Measurements from ENCODE around the gene HLA-E. TPM values are rescaled to one million over a fixed set of nuclear protein-coding genes. Genes with fewer than 3 reads are reported as not detected.
A peak's percentile ranks its signal among the peaks of the same experiment; 100 is the strongest.
"Not testable (repeated sequence)": the region's sequence is repeated elsewhere in the genome, so short reads cannot be mapped to it uniquely, and the experiment has no call there.

HLA-E gene
- total and polyA plus RNA-seq, 8 donors: 184 to 636 (median 198) TPM

DNA sequence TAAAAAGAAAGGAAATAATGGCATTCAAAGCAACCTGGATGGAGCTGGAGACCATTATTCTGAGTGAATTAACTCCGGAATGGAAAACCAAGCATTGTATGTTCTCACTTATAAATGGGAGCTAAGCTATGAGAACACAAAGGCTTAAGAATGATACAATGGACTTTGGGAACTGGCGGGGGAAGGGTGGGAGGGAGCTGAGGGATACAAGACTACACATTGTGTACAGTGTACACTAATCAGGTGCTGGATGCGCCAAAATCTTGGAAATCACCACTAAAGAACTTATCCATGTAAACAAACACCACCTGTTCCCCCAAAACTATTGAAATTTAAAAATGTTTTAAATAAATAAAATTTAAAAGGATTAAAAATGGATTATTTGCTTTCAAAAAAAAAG lies 4.1 kb upstream of the HLA-E start:
- Histone ChIP-seq H3K4me1 (peaks cover 2 to 33% of the 10 kb centered on the region in 2 donors), H3K27ac (no peak overlapping the region), H3K9me3 (no peaks in the 10 kb centered on the region), H3K36me3 (peaks cover 0 to 2% of the 10 kb centered on the region in 2 donors), H3K27me3 (peaks cover 18 to 30% of the 10 kb centered on the region in 2 donors), H3K4me3 (no peak overlapping the region)
- intact Hi-C loops (cut with DNase I): loop anchor here in 1 of 2 donors (5.0 kb wide), 1 partner anchor 62 kb away; no protein-coding TSS in a partner anchor
- no peak for ATAC-seq
- TF ChIP-seq, protein P1, sequence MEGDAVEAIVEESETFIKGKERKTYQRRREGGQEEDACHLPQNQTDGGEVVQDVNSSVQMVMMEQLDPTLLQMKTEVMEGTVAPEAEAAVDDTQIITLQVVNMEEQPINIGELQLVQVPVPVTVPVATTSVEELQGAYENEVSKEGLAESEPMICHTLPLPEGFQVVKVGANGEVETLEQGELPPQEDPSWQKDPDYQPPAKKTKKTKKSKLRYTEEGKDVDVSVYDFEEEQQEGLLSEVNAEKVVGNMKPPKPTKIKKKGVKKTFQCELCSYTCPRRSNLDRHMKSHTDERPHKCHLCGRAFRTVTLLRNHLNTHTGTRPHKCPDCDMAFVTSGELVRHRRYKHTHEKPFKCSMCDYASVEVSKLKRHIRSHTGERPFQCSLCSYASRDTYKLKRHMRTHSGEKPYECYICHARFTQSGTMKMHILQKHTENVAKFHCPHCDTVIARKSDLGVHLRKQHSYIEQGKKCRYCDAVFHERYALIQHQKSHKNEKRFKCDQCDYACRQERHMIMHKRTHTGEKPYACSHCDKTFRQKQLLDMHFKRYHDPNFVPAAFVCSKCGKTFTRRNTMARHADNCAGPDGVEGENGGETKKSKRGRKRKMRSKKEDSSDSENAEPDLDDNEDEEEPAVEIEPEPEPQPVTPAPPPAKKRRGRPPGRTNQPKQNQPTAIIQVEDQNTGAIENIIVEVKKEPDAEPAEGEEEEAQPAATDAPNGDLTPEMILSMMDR (IDR thresholded peaks at IDR 0.05): no peak
- no peak for DNase-seq

DNA sequence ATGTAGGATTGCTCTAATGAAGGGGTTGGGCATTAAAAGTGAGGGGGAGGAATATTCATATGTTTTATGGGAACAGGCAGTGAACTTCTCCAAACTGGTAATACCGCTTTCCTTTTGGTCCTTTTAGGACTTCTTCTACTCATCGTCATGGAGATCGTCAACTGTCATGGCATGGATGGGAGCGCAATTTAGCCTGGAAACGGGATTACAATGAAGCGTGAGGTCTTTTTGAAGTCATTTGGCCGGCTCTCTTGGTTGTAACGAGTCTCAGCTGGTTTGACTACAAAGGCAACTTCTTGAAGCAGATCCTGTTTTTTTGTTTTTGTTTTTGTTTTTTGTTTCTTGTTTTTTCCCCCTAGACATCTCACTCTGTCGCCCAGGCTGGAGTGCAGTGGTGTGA lies 1.4 kb upstream of the HLA-E start:
- peak in 1 of 4 donors; percentile 52 for DNase-seq
- intact Hi-C loops (cut with DNase I): loop anchor here in 1 of 2 donors (5.0 kb wide), 1 partner anchor 59 kb away; no protein-coding TSS in a partner anchor
- Histone ChIP-seq H3K27me3 (peaks cover 0 to 5% of the 10 kb centered on the region in 2 donors), H3K4me1 (peaks cover 16 to 41% of the 10 kb centered on the region in 2 donors), H3K9me3 (no peaks in the 10 kb centered on the region), H3K4me3 (no peak overlapping the region), H3K27ac (peak overlapping the region in 1 of 2 donors; percentile 99), H3K36me3 (peaks cover 0 to 29% of the 10 kb centered on the region in 2 donors)
- TF ChIP-seq, protein P1 (IDR thresholded peaks at IDR 0.05): no peak
- ATAC-seq: no peak

DNA sequence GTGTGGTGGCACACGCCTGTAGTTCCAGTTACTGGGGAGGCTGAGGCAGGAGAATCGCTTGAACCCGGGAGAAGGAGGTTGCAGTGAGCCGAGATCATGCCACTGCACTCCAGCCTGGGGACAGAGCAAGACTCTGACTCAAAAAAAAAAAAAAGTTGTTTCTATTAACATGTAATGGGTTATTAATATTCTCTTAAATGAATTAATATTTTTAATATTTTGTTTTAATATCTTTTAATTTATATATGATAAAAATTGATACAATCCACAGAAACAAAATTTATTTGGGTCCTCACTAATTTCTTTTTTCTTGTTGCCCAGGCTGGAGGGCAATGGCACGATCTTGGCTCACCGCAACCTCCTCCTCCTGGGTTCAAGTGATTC lies 620 bp upstream of the HLA-E start:
- Histone ChIP-seq H3K4me1 (peaks cover 16 to 48% of the 10 kb centered on the region in 2 donors), H3K36me3 (peaks cover 0 to 37% of the 10 kb centered on the region in 2 donors), H3K4me3 (peak overlapping the region in 1 of 2 donors; percentile 100), H3K27ac (peak overlapping the region; percentile 96 to 99)
- ATAC-seq, DNase-seq, H3K27me3 ChIP-seq, H3K9me3 ChIP-seq: not testable (repeated sequence)
- intact Hi-C loops (cut with DNase I): loop anchor here in 1 of 2 donors (5.0 kb wide), 1 partner anchor 59 kb away; no protein-coding TSS in a partner anchor

DNA sequence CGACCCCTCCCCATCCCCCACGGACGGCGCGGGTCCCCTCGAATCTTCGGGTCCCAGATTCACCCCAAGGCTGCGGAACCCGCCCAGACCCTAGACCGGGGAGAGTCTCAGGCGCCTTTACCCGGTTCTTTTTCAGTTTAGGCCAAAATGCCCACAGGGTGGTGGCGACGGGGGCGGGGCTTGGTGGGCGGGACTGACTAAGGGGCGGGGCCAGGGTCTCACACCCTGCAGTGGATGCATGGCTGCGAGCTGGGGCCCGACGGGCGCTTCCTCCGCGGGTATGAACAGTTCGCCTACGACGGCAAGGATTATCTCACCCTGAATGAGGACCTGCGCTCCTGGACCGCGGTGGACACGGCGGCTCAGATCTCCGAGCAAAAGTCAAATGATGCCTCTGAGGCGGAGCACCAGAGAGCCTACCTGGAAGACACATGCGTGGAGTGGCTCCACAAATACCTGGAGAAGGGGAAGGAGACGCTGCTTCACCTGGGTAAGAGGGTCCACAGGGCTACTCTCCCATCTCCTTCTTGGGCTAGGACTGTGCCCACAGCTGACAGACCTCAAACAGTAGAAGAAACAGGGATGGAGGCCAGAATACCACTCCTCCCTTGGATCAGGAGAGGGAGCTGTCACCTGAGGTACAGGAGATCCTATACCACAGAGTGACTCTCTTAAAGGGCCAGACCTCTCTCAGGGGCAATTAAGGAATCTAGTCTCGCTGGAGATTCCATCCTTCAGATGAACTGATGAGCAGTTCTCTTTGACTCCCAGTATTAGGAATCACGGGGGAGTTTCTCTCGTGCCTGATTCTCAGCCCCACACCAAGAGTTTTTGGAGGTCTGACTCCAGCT lies 942 bp downstream of the HLA-E start:
- peaks cover 16 to 64% of the 10 kb centered on the region in 2 donors for H3K4me1 ChIP-seq
- intact Hi-C loops (cut with DNase I): loop anchor here in 1 of 2 donors (5.0 kb wide), 1 partner anchor 42 kb away; no protein-coding TSS in a partner anchor
- H3K4me3 ChIP-seq: peak overlapping the region; percentile 89 to 100
- peaks cover 0 to 43% of the 10 kb centered on the region in 2 donors for H3K36me3 ChIP-seq
- H3K9me3 ChIP-seq: no peaks in the 10 kb centered on the region
- peak; percentile 33 to 92 (median 70) for DNase-seq
- TF ChIP-seq, protein P1 (IDR thresholded peaks at IDR 0.05): peak in 1 of 2 donors; percentile 9
- no peaks in the 10 kb centered on the region for H3K27me3 ChIP-seq
- H3K27ac ChIP-seq: peak overlapping the region; percentile 96 to 99
- peak; percentile 89 for ATAC-seq

DNA sequence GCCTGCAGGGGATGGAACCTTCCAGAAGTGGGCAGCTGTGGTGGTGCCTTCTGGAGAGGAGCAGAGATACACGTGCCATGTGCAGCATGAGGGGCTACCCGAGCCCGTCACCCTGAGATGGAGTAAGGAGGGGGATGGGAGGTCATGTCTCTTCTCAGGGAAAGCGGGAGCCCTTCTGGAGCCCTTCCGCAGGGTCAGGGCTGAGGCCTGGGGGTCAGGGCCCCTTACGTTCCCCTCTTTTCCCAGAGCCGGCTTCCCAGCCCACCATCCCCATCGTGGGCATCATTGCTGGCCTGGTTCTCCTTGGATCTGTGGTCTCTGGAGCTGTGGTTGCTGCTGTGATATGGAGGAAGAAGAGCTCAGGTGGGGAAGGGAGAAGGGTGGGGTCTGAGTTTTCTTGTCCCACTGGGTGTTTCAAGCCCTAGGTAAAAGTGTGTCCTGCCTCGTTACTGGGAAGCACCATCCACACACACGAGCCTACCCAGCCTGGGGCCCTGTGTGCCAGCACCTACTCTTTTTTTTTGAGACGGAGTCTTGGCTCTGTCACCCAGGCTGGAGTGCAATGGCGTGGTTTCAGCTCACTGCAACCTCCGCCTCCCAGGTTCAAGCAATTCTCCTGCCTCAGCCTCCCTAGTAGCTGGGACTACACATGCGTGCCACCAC lies 2.1 kb downstream of the HLA-E start:
- not testable (repeated sequence) for H3K27me3 ChIP-seq, ATAC-seq, H3K9me3 ChIP-seq, DNase-seq
- intact Hi-C loops (cut with DNase I): loop anchor here in 1 of 2 donors (5.0 kb wide), 1 partner anchor 41 kb away; no protein-coding TSS in a partner anchor
- Histone ChIP-seq H3K36me3 (peaks cover 0 to 43% of the 10 kb centered on the region in 2 donors), H3K4me3 (peak overlapping the region; percentile 89 to 100), H3K4me1 (peaks cover 16 to 76% of the 10 kb centered on the region in 2 donors), H3K27ac (peak overlapping the region; percentile 19 to 99)

All from left lung (tissue), 10 donors.